ENCODE data around the gene MEX3C. TPM values are rescaled to one million over a fixed set of nuclear protein-coding genes. Genes with fewer than 3 reads are reported as not detected.

MEX3C gene
- total and polyA plus RNA-seq, 2 donors (not counting 1 experiment from before 2014, with no cell fraction given), result 29.1 to 92.4 TPM

DNA sequence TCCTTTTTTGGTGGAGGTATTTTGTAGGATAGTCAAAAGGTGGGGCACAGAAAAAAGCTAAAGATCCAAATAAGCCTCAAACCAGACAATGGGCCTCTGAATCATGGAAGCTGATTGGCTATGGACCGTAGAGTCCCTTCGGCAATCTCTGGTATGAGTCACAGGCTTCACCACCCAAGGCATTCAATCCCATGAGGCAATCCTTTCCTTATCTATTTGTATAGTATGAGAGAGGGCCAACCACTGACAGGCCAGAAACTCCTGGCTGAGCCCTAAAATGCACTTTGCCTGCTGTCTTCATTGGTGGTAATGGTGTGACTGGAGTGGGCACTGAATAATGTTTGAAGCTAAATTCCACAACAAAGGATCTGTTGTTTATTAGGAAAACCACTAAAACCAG lies 38.7 kb upstream of the MEX3C start:
- no peak overlapping the region for H3K4me2 ChIP-seq (replicated peaks; ENCODE audit: low read depth, low read length, poor library complexity, severe bottlenecking)
- TF ChIP-seq EZH2 (IDR thresholded peaks at IDR 0.05; ENCODE audit: borderline replicate concordance, insufficient read depth, low read depth, low read length, poor library complexity, severe bottlenecking), result no peak
- TF ChIP-seq CTCF (IDR thresholded peaks at IDR 0.05), result no peak
- no peak overlapping the region for H3K4me3 ChIP-seq (ENCODE audit: control extremely low read depth in 1 of 5, extremely low read depth in 1 of 5, insufficient read depth in 1 of 5, low read depth in 2 of 5, low read length in 4 of 5)
- no peaks in the 10 kb centered on the region for H3K79me2 ChIP-seq (ENCODE audit: control insufficient read depth, insufficient read depth, low read length)
- ATAC-seq (ENCODE audit: low read depth), result no peak
- H3K4me1 ChIP-seq (ENCODE audit: control insufficient read depth in 2 of 2, insufficient read depth in 2 of 2, low read length in 2 of 2), result no peaks in the 10 kb centered on the region
- intact Hi-C loops (cut with micrococcal nuclease), result no loop called here
- no peaks in the 10 kb centered on the region for H3K9me3 ChIP-seq (ENCODE audit: control extremely low read depth in 1 of 3, control insufficient read depth in 2 of 3, insufficient read depth in 1 of 3, low read length in 2 of 3)
- H3K27me3 Mint-ChIP-seq, result peaks cover 15% of the 10 kb centered on the region
- no peaks in the 10 kb centered on the region for H3K36me3 ChIP-seq (replicated peaks in 1 of 2; ENCODE audit: control extremely low read depth in 1 of 2, control insufficient read depth in 1 of 2, extremely low read depth in 1 of 2, insufficient read depth in 2 of 2, low read length in 1 of 2)
- POLR2A ChIA-PET, result no interaction called here
- H3K9me3 Mint-ChIP-seq (ENCODE audit: insufficient read depth), result no peaks in the 10 kb centered on the region
- no peaks in the 10 kb centered on the region for H3K4me1 Mint-ChIP-seq
- DNase-seq, result no peak
- H3K27ac ChIP-seq (ENCODE audit: low read length in 2 of 2), result no peak overlapping the region
- no CpG with 5 or more reads among the region's 2 CpGs for WGBS (ENCODE audit: insufficient coverage)
- no peak overlapping the region for H3K4me3 Mint-ChIP-seq
- CTCF ChIA-PET, result no interaction called here
- H3K27me3 ChIP-seq (replicated peaks in 1 of 4; ENCODE audit: control extremely low read depth in 1 of 4, control insufficient read depth in 3 of 4, insufficient read depth in 4 of 4, low read length in 3 of 4), result peaks cover 0 to 7% (median 0%) of the 10 kb centered on the region in 4 experiments
- H3K9ac ChIP-seq (ENCODE audit: low read length), result no peak overlapping the region
- H4K20me1 ChIP-seq (ENCODE audit: control insufficient read depth, insufficient read depth, low read length, poor library complexity, severe bottlenecking), result no peaks in the 10 kb centered on the region
- no peak overlapping the region for H3K27ac Mint-ChIP-seq
- H2AFZ ChIP-seq (ENCODE audit: insufficient read depth, low read depth, low read length, poor library complexity, severe bottlenecking), result no peak overlapping the region

GRCh38 chr18:51235009-51235789 lies 37.7 kb upstream of the MEX3C start:
- intact Hi-C loops (cut with micrococcal nuclease), result no loop called here
- Mint-ChIP-seq H3K27ac (no peak overlapping the region), H3K4me3 (no peak overlapping the region), H3K4me1 (no peaks in the 10 kb centered on the region), H3K27me3 (peaks cover 15% of the 10 kb centered on the region), H3K9me3 (ENCODE audit: insufficient read depth) (no peaks in the 10 kb centered on the region)
- no peak for DNase-seq
- POLR2A ChIA-PET, result no interaction called here
- H3K36me3 ChIP-seq (replicated peaks in 1 of 2; ENCODE audit: control extremely low read depth in 1 of 2, control insufficient read depth in 1 of 2, extremely low read depth in 1 of 2, insufficient read depth in 2 of 2, low read length in 1 of 2), result no peaks in the 10 kb centered on the region
- no peak overlapping the region for H3K27ac ChIP-seq (ENCODE audit: low read length in 2 of 2)
- TF ChIP-seq EZH2 (IDR thresholded peaks at IDR 0.05; ENCODE audit: borderline replicate concordance, insufficient read depth, low read depth, low read length, poor library complexity, severe bottlenecking) (no peak), CTCF (IDR thresholded peaks at IDR 0.05) (no peak)
- H3K4me1 ChIP-seq (ENCODE audit: control insufficient read depth in 2 of 2, insufficient read depth in 2 of 2, low read length in 2 of 2), result no peaks in the 10 kb centered on the region
- H3K79me2 ChIP-seq (ENCODE audit: control insufficient read depth, insufficient read depth, low read length), result no peaks in the 10 kb centered on the region
- no peak overlapping the region for H3K9ac ChIP-seq (ENCODE audit: low read length)
- H3K4me3 ChIP-seq (ENCODE audit: control extremely low read depth in 1 of 5, extremely low read depth in 1 of 5, insufficient read depth in 1 of 5, low read depth in 2 of 5, low read length in 4 of 5), result no peak overlapping the region
- peaks cover 0 to 7% (median 0%) of the 10 kb centered on the region in 4 experiments for H3K27me3 ChIP-seq (replicated peaks in 1 of 4; ENCODE audit: control extremely low read depth in 1 of 4, control insufficient read depth in 3 of 4, insufficient read depth in 4 of 4, low read length in 3 of 4)
- no CpG with 5 or more reads among the region's 6 CpGs for WGBS (ENCODE audit: insufficient coverage)
- H3K9me3 ChIP-seq (ENCODE audit: control extremely low read depth in 1 of 3, control insufficient read depth in 2 of 3, insufficient read depth in 1 of 3, low read length in 2 of 3), result no peaks in the 10 kb centered on the region
- H3K4me2 ChIP-seq (replicated peaks; ENCODE audit: low read depth, low read length, poor library complexity, severe bottlenecking), result no peak overlapping the region
- ATAC-seq (ENCODE audit: low read depth), result no peak
- no peaks in the 10 kb centered on the region for H4K20me1 ChIP-seq (ENCODE audit: control insufficient read depth, insufficient read depth, low read length, poor library complexity, severe bottlenecking)
- H2AFZ ChIP-seq (ENCODE audit: insufficient read depth, low read depth, low read length, poor library complexity, severe bottlenecking), result no peak overlapping the region
- CTCF ChIA-PET, result no interaction called here
